Stimulated activated CD8-positive, alpha-beta memory T cell treated with anti-CD3 and anti-CD28 coated beads, Interleukin-15, amount 100 ng/mL, for 48 hours (primary cell): ENCODE measurements around the gene CD40.
"Not testable (repeated sequence)": the region's sequence is repeated elsewhere in the genome, so short reads cannot be mapped to it uniquely, and the experiment has no call there.

Experiments
- DNase-seq, 2 donors: peaks; one replicate each; pipeline ENCODE4 v3.0.0-alpha.2; 2020; ENCODE audit warnings: low read depth in 2 of 2

CD40 gene

GRCh38 chr20:46093531-46093930 lies 24.6 kb upstream of the CD40 start:
- DNase-seq: no peak

- no peak for DNase-seq
Measured at GRCh38 chr20:46099491-46100287, 18.4 kb upstream of the CD40 start.

- DNase-seq: not testable (repeated sequence)
Measured at GRCh38 chr20:46100444-46100843, 17.7 kb upstream of the CD40 start.

- DNase-seq: no peak
Measured at GRCh38 chr20:46100988-46101387, 17.1 kb upstream of the CD40 start.

GRCh38 chr20:46101957-46102356 lies 16.2 kb upstream of the CD40 start:
- DNase-seq: no peak

GRCh38 chr20:46102940-46103339 lies 15.2 kb upstream of the CD40 start:
- no peak for DNase-seq

- no peak for DNase-seq
Measured at GRCh38 chr20:46104262-46104661, 13.9 kb upstream of the CD40 start.

GRCh38 chr20:46107061-46107460 lies 11.1 kb upstream of the CD40 start:
- no peak for DNase-seq

- no peak for DNase-seq
Measured at GRCh38 chr20:46108435-46108841, 9.7 kb upstream of the CD40 start.

GRCh38 chr20:46108976-46109375 lies 9.1 kb upstream of the CD40 start:
- DNase-seq: no peak

- DNase-seq: peak in 1 of 2 donors; percentile 27
Measured at GRCh38 chr20:46111028-46111835, 6.9 kb upstream of the CD40 start.

- DNase-seq: no peak
Measured at GRCh38 chr20:46111836-46112212, 6.3 kb upstream of the CD40 start.

- no peak for DNase-seq
Measured at GRCh38 chr20:46112430-46113112, 5.5 kb upstream of the CD40 start.

GRCh38 chr20:46113113-46113470 lies 5.0 kb upstream of the CD40 start:
- DNase-seq: no peak

- no peak for DNase-seq
Measured at GRCh38 chr20:46114449-46114848, 3.7 kb upstream of the CD40 start.

- DNase-seq: no peak
Measured at GRCh38 chr20:46118481-46119020, 437 bp downstream of the CD40 start.

- DNase-seq: no peak
Measured at GRCh38 chr20:46119028-46119546, 973 bp downstream of the CD40 start.

GRCh38 chr20:46119547-46119946 lies 1.4 kb downstream of the CD40 start:
- no peak for DNase-seq

- DNase-seq: no peak
Measured at GRCh38 chr20:46120136-46120535, 2.0 kb downstream of the CD40 start.

- no peak for DNase-seq
Measured at GRCh38 chr20:46121184-46121930, 3.2 kb downstream of the CD40 start.

- no peak for DNase-seq
Measured at GRCh38 chr20:46122071-46122470, 4.0 kb downstream of the CD40 start.
